ENCODE results near the gene HSF2BP. TPM values are rescaled to one million over a fixed set of nuclear protein-coding genes. Genes with fewer than 3 reads are reported as not detected.
"Not testable (repeated sequence)": the region's sequence is repeated elsewhere in the genome, so short reads cannot be mapped to it uniquely, and the experiment has no call there.

HSF2BP gene
- total RNA-seq, 1 donor from 2014 or later = 0.71 TPM

DNA sequence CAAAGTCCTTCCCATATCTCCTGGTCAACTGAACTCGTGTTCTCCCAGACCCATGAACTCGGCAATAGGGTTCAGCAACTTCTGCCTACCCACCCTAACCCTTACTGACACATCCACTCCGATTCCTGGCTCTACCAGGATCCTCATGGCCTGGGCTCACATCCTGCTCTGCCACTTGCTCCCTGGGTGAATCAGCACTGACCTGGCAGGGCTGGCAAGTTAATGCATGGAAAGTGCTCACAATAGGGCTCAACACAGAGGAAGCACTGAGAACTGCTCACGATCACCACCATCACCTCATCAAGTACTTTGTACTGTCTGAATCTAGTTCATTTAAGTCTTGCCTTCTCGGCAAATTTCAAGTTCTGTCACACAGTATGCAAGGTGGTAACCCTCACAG is 96.8 kb downstream of the HSF2BP start:
- intact Hi-C loops (cut with micrococcal nuclease) = not testable (repeated sequence)

DNA sequence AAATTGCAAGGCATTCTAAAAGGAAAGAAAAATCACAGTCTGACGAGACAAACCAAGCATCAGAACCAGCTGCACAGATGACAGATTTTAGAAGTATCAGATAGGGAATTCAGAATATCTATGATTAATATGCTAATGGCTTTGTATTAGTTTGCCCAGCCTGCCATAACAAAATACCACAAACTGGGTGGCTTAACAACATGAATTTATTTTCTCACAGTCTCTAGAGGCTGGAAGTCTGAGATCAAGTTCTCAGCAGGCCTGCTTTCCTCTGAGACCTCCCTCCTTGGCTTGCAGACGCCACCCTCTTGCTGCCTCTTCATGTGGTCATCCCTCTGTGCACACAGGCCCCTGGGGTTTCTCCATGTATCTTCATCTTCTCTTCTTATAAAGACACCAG is 118.7 kb downstream of the HSF2BP start:
- intact Hi-C loops (cut with micrococcal nuclease) = not testable (repeated sequence)

DNA sequence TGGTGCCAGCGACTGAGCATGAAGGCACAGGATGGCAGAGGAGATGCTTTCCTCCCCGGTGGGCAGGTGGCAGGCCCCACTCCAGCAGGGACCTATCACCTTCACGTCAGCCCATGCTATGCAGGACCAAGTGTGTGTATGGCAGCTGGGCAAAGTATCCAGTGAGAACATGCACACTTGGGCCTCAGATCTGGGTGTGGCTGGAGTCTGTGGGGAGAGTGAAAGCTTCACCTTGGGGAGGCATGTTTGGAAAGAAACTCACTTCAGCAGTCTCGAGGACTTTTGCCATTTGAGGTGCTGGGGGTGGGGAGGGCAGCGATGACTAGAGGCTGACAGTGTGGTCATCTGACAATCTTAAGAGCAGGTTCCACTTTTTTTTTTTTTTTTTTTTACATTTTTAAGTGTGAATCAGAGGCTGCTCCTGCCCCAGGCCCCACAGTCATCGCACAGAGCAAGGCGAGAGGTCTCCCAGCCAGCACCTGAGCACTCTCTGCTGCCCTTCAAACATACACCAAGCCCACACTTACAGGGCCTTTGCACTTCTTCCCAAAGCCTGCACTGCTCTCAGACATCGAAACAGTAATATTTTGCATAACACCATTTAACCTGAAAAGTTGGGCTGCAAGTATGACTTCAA is 136.7 kb downstream of the HSF2BP start:
- intact Hi-C loops (cut with micrococcal nuclease) = not testable (repeated sequence)

DNA sequence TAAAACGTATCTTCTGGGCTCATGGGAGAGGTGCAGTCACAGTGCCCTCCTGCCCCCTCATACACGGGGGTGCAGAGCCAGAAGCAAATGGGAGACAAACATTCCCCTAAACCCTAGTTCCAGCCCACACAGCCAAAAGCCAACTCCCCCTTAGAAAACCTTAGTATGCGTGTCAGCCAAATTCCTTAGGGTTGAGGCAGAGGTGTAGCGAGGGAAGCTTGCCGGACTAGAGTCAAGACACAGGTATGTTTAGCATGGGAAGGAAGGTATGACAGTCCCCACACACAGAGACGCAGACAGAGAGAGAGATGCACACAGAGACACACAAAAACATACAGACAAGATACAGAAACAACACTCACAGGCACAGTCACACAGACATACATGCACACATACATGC is 141.6 kb downstream of the HSF2BP start:
- intact Hi-C loops (cut with micrococcal nuclease) = not testable (repeated sequence)

DNA sequence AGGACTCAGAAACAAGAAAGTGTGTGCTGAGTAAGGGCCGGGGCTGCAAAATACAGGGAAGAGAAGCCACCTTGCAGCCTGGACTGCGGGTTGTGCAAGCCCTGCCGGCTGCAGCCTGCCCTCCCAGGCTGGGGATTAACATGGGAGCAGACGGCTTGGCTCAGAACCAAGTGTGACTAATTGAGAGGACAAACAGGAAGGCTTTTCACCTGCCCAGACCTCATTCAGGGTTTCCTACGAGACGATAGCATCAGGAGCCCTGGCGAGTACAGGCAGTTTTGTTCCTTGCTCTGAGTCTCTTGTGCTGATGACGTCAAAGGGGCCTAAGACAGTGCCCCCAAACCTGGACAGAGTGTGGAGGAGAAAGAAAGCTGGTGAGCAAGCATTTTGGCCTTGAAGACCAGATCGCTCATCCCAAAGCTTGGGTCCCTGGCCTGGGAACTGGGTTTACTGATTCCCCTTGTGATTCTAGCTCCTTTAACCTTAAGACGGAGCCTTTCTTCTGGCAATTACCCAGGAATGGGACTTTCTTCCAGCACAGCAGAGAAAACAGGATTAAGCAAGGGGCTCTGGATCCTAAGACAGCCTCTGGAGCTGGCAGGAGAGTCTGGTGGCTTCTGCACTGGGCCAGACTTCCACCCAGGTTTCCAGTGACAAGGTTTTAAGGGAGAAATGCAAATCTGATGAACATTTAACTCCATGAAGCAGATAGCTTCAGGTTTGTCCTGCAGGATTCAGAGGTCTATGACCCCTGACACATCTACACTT is 142.2 kb downstream of the HSF2BP start:
- intact Hi-C loops (cut with micrococcal nuclease) = not testable (repeated sequence)

DNA sequence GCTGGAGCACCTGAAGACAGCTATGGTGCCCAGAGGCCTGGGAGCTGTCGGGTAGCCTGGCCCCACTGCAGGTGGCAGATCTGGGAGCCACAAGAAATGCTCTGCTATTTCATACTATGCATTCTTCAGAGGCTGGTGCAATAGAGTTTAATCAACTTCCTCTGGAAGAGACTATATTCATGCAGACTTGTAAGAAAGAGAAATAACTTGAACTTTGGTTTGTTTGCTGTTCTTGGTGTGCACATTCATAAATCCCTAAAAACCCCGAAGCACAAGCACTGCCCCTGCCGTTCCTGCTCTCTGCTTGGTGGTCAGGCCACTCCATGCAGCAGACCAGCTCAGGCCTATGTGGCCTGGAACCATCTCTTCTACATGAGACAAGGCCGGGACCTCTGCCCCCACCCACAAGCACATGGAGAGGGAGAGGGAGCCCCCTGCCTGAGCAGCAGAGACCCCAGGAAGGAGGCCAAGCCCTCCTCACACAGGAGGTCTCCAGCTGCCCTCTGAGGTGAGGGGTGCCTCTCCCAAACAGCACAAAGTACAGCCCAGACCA is 142.9 kb downstream of the HSF2BP start:
- intact Hi-C loops (cut with micrococcal nuclease) = not testable (repeated sequence)

DNA sequence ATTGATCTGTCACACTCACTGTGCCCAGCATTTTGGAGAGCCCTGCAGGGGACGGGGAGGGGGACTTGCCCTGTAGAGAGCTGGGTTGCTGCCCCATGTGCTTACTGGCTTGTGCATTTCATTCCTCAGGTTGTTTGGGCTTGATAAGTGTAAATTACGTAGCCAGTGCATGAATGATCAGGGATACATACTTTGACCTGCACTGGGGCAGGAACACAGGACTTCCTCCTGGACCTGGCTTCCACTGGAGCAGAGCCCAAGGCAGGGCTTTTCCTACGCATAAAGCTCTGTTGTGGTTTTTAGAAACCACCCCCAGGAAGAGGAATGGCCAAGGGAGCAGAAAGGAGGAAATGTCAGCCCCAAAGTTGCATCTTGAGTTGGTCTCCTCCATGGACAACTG is 144.5 kb downstream of the HSF2BP start:
- intact Hi-C loops (cut with micrococcal nuclease) = not testable (repeated sequence)

DNA sequence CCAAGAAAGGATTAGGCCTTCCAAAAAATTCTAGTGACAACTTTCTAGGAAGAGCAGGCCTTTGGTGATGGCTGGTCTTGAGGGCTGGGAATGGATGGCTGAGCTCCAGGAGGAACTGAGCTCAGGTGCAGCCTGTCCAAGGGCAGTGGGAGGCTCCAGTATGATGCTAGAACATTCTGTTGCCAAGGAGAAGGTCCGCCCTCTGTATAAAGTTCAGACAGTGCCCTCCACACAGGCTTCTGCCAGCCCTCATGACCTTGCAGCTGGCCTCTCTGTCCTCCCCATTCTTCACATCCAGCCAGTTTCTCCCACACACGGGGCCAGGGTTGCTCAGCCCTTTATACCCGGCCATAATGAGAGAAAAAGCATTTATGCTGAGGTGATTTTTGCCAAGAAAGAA is 146.3 kb downstream of the HSF2BP start:
- intact Hi-C loops (cut with micrococcal nuclease) = not testable (repeated sequence)

DNA sequence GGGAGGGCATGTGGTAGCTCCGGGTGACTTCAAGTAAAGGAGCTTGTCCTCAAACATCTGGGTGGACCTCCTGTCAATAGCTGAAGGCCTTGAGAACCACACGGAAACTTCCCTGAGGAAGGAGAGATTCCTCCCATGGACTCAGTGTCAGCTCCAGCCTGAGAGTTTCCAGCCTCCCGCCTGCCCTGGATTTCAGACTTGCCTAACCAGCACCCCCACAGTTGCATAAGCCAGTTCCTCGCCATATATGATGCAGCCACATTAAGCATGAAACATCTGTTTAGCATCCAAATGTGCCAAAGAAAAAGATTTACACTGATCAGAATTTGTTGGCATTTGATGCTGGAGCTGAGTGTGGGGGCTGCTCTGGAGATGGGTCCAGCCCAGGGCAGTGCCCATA is 148.1 kb downstream of the HSF2BP start:
- intact Hi-C loops (cut with micrococcal nuclease) = not testable (repeated sequence)

DNA sequence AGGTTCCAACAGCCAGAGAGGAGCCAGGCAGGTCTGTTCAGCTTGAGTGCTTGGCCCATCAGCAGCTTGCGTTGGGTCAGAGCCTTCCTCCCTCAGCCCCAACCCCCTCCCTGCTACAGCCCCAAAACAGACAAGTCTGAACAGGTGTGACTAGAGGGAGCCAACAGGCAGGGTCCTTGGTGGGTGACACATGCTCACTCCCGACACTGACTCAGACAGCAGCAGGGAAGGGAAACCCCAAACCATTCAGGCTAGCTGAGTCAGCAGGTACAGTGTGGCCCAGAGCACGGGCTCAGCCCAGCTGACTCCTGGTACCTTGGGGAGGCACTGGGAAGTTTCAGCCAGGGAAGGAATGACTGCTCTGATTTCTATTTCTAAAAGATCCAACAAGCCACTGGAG is 148.6 kb downstream of the HSF2BP start:
- intact Hi-C loops (cut with micrococcal nuclease) = not testable (repeated sequence)

DNA sequence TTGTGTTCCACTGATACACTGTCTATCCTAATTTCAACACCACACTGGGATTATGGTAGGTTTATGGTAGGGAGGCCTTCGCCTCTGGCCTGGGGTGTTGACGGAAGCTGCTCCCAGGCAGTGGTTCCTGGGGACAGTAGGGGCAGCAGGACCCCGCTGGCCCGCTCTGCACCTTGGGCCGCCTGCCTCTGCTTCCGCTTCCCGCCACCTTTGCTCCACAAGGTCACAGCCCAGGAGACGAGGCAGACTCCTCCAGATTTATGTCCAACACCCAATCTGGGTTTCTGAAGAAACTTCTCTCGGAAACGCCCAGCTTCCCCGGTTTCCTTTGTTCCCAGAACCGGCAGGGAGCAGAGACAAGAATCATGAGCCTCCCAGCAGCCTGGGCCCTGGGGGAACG is 155.4 kb downstream of the HSF2BP start:
- intact Hi-C loops (cut with micrococcal nuclease) = not testable (repeated sequence)

DNA sequence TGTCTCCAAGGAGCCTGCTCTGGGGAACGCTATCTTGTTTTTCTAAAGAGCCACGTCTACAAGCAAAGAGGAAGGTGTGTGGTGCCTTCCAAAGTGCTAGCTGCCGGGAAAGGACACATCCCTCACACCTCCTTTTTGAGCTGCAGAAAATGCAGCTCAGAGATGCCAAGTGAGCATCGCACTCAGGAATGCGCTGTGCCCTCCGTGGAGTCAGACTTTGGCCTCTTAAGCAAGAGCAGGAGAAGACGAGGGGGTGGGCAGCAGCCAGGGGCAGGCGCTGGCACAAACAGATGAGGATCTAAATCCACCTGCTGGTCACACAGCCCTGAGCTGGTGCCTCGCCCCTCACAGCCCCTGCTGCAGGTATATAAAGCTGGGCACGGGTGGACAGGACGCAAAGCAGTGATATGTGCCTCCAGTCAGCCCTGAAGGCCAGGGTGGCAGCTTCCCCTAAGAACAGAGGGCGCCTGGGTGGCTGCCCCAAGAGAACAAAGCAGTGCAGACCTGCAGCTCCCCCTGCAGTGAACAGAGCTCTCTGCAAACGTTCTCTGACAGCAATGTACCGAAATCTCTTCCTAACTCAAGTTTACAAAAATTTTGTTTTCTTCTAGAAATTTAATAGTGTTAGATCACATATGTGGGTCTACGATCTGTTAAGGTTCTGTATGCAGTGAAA is 156.1 kb downstream of the HSF2BP start:
- intact Hi-C loops (cut with micrococcal nuclease) = not testable (repeated sequence)

DNA sequence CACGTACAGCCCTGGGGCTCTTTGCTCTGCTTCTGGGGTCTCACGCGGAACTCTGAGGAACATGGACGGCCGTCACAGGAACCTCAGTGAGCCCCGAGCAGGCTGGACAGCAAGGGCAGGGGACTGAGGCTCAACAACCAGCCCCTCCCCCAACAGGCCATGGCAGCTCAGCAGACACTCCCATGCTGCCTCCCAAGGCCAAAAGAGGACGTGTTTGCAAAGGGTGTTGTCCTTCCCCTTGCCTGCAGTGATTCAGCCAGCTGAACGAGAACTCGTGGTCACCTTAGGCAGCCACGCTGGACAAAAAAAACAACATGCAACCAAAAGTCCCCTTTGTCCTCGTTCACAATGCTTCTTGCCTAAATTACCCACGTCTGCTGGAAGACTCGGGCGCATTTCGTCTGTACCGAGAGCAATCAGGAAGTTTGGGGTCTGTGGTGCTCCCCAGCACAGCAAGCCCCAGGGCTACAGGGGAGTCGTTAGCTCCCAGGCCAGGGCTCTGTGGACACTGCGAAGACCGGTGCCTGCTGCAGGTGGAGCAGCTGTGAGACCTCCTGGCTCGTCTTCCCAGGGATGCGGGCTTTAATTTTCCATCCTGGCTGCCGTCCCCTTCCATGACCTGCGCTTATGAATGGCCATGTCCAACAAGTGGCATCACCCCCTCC is 156.7 kb downstream of the HSF2BP start:
- intact Hi-C loops (cut with micrococcal nuclease) = not testable (repeated sequence)

DNA sequence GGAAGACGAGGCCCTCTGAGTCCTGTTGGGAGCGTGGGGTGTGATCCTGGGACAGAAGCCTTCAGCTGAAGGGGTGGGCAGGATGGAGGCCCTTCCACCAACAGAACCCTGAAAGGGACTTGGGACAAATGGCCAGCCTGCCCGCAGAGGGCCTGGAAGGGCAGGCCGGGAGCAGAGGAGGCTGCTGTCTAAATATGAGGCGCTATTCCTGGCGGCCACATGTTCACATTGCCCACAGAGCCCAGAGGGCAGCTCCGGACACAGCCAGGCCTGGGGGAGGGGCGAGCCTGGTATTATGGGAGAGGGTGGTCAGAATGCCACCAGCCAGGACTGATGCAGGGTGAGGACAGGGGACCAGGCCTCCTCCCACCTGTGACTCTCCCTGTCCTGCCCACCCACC is 160.4 kb downstream of the HSF2BP start:
- intact Hi-C loops (cut with micrococcal nuclease) = not testable (repeated sequence)

DNA sequence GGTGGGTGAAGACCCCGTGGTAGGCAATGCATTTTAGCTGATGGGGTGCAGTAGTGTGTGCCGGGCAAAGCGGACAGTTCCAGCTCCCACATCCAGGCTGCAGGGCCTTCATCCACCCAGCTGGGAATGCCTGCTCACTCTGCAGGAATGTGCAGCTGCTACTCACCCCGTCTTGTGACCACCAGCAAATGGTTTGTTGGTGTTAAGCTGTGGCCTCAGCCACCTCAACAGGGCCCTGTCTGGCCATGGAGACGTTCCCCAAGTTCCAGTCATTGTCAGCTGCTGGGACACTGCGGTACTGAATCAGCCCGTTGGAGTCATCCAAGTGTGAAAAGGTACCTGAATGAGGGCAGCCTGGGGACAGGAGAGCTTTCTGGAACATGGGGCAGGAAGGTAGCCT is 161.2 kb downstream of the HSF2BP start:
- intact Hi-C loops (cut with micrococcal nuclease) = not testable (repeated sequence)

DNA sequence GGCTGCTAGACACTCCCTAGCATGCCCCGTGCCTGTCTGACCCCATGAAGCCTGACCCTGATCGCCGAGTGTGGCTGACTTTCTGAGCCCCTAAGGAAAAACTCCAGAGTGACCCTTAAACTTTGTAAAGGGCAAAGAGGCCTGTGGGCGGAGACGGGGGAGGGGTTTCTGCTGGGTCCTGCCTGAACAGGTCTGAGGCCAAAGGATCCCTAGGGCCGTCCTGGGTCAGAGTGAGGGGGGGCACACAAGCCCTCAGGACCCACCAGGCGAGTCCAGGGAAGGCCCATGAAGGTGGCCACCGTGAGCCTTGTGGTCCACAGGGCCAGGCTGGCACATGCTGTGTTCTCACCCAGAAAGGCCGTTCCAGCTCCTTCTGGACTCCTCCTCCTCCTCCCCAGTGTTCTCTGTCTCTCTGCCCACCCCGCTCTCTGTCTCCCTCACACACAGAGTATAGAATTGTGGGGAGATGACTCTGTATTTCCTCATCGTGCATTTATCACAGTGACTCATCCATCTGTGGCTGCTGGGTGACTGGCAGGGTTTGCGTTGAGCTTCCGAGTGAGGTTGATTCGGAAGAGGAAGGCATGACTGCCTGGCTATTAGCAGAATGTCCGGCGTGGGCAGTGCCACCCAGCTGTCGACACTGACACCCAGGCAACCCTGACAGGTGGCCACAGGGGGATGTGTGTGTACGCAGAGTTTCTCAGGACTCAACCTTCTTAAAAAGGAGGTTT is 164.8 kb downstream of the HSF2BP start:
- intact Hi-C loops (cut with micrococcal nuclease) = not testable (repeated sequence)

DNA sequence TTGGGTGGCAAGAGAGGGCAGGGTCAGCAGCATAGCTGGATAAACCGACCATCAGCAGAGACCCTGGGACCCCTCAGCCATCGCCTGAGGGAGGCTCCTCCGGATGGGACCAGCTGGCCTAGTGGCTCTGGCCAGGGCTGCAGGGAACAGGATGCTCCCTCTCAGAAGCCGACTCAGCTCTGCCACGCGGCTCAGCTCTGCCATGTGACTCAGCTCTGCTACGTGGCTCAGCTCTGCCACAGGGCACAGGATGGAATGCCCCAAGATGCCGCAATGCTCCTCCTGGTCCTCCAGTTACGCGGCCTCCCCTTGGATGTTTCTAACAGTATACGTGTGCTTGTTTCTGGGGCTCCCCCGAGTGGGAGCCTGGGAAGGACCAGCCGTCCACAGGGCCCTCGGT is 165.8 kb downstream of the HSF2BP start:
- intact Hi-C loops (cut with micrococcal nuclease) = not testable (repeated sequence)

DNA sequence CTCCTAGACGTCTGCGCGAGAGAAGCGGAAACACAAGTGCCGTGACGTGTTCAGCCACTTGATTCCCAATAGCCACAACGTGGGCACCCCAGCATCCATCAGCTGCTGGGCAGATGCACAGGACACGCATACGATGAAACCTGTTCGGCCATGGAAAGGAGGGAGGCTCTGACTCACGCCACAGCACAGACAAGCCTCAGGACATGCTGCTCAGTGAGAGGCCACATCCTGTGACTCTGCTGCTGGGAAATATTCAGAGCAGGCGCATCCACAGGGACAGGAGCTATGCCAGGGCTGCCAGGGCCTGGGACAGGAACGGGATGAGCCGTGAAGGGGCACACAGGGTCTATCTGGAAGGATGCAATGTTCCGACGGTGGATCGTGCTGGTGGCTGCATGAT is 171.1 kb downstream of the HSF2BP start:
- intact Hi-C loops (cut with micrococcal nuclease) = not testable (repeated sequence)

DNA sequence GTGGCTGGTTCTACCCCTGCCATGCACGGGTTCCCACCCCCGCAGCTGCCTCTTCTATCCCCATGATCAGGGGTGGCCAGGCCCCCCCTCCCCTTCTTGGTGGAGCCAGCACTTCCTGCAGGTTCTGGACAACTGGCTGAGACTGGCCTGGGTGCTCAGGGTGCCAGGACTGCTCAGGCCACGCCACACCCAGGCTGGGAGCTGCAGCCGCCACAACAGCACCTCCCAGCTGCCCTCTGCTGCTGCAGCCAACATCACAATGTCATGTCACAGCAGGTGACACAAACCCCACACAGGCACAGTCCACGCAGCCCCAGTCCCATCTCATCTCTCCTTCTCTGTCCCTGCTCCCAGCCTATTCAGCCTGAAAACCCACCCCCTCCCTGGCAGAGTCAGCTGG is 173.2 kb downstream of the HSF2BP start:
- intact Hi-C loops (cut with micrococcal nuclease) = not testable (repeated sequence)

DNA sequence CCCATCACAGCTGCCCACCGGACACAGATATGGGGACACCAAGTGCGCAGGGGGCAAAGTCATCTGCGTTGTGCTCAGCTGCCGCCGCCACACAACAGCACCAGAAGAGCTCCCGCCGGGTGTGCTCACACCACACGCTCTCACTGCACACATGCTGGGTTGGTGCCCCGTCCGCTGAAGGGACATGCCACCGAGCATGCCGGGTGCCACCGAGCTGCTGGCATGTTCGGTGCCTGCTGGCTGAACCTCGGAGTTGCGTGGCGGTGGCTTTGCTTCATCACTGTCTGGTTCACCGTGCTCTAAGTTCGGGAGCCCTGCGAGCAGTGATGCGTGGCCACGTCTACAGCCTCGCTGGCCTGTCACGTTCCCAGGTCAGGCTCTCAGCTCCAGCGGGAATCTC is 174.3 kb downstream of the HSF2BP start:
- intact Hi-C loops (cut with micrococcal nuclease) = not testable (repeated sequence)

DNA sequence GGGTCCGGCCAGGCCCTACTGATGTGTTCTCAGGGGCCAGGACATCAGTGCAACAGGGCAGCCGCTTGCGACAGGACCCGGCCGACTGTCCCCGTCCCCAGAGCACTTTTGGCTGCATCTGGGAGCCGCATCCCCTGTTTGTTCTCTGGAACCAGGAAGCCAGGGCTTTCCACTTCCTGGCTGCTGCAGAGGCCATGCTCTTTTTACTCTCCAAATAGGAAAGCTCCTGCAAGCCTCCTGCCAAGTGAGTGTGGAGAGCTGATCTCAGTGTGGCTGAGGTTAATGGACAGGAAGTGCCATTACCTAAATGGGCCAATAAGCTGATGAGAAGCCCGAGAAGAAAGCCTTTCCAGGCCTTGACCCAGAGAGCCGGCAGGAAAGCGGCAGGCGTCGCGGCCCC is 180.1 kb downstream of the HSF2BP start:
- intact Hi-C loops (cut with micrococcal nuclease) = not testable (repeated sequence)
